CD14-positive monocyte (primary cell): ENCODE results near the gene TCP11. TPM values are rescaled to one million over a fixed set of nuclear protein-coding genes. Genes with fewer than 3 reads are reported as not detected.

Experiments
- DNase-seq, 3 donors: peaks; one replicate each; pipeline ENCODE4 v3.0.0-alpha.2; 2011 to 2022
- H2AFZ ChIP-seq: 2 replicates; pipeline ENCODE4 v1.6.0; 2012; ENCODE audit warnings: mild to moderate bottlenecking, low read depth, low read length, inconsistent platforms; ENCODE audit not compliant: insufficient read depth, poor library complexity, severe bottlenecking
- H3K27ac ChIP-seq, 2 donors: 1 replicate in 1 of 2; 2 replicates in 1 of 2; pipeline ENCODE4 v1.5.1; 2012 to 2013; ENCODE audit warnings: low read length in 2 of 2, control low read depth in 1 of 2, inconsistent platforms in 1 of 2, low read depth in 1 of 2, mild to moderate bottlenecking in 1 of 2
- H3K27me3 ChIP-seq, 2 donors: one replicate each; pipeline versions ENCODE4 v1.6.0 to v1.6.1; 2011 to 2013; ENCODE audit warnings: low read length in 2 of 2; ENCODE audit not compliant: control insufficient read depth in 2 of 2, insufficient read depth in 2 of 2
- H3K36me3 ChIP-seq, 2 donors: replicated peaks in 1 of 2; 1 replicate in 1 of 2; 2 replicates in 1 of 2; pipeline versions ENCODE4 v1.5.1 to v1.6.1; 2012 to 2013; ENCODE audit warnings: low read length in 2 of 2, control low read depth in 1 of 2, inconsistent platforms in 1 of 2, mild to moderate bottlenecking in 1 of 2; ENCODE audit not compliant: insufficient read depth in 2 of 2, control insufficient read depth in 1 of 2
- H3K4me1 ChIP-seq, 2 donors: 1 replicate in 1 of 2; 2 replicates in 1 of 2; pipeline versions ENCODE4 v1.5.1 to v1.6.1; 2012 to 2013; ENCODE audit warnings: low read length in 2 of 2, control low read depth in 1 of 2, inconsistent platforms in 1 of 2, mild to moderate bottlenecking in 1 of 2, moderate library complexity in 1 of 2; ENCODE audit not compliant: insufficient read depth in 2 of 2, control insufficient read depth in 1 of 2
- H3K4me2 ChIP-seq: replicated peaks from 2 replicates; pipeline ENCODE3; 2012; ENCODE audit warnings: low read length, moderate library complexity, mild to moderate bottlenecking; ENCODE audit not compliant: poor library complexity, severe bottlenecking; ENCODE audit errors: extremely low read depth
- H3K4me3 ChIP-seq, 3 experiments: fragments of 200-600 bp in 1 of 3; sonication (generic) in 1 of 3; replicated peaks in 1 of 3; 1 replicate in 2 of 3; 2 replicates in 1 of 3; pipeline ENCODE4 v1.5.1; 2011 to 2013; ENCODE audit warnings: low read length in 3 of 3, mild to moderate bottlenecking in 3 of 3, control low read depth in 2 of 3, low read depth in 2 of 3, inconsistent platforms in 1 of 3, moderate library complexity in 1 of 3
- H3K79me2 ChIP-seq: 2 replicates; pipeline ENCODE4 v1.6.0; 2012; ENCODE audit warnings: mild to moderate bottlenecking, control low read depth, inconsistent platforms, low read length, moderate library complexity; ENCODE audit not compliant: insufficient read depth
- H3K9ac ChIP-seq: 2 replicates; pipeline ENCODE4 v1.6.0; 2017; ENCODE audit warnings: low read length, mild to moderate bottlenecking; ENCODE audit not compliant: insufficient read depth, poor library complexity, severe bottlenecking
- H3K9me3 ChIP-seq, 2 donors: replicated peaks in 1 of 2; 1 replicate in 1 of 2; 2 replicates in 1 of 2; pipeline versions ENCODE4 v1.5.1 to v1.6.1; 2012 to 2013; ENCODE audit warnings: low read length in 2 of 2, control low read depth in 1 of 2; ENCODE audit not compliant: control insufficient read depth in 1 of 2, insufficient read depth in 1 of 2
- H4K20me1 ChIP-seq: 2 replicates; pipeline ENCODE4 v1.6.0; 2012; ENCODE audit warnings: mild to moderate bottlenecking, low read length, control low read depth, moderate library complexity; ENCODE audit not compliant: insufficient read depth
- H3K27ac Mint-ChIP-seq, 7 donors: one replicate each; pipeline ENCODE4 v1.8.0; 2020; ENCODE audit warnings: mild to moderate bottlenecking in 7 of 7, mixed read lengths in 7 of 7, moderate library complexity in 6 of 7, inconsistent platforms in 2 of 7
- H3K27me3 Mint-ChIP-seq, 3 donors: one replicate each; pipeline ENCODE4 v1.8.0; 2021 to 2022; ENCODE audit warnings: low read depth in 3 of 3, mild to moderate bottlenecking in 3 of 3, mixed read lengths in 3 of 3, moderate library complexity in 3 of 3, inconsistent platforms in 1 of 3
- H3K36me3 Mint-ChIP-seq, 2 donors: one replicate each; pipeline ENCODE4 v1.8.0; 2020; ENCODE audit warnings: mixed read lengths in 2 of 2, inconsistent platforms in 1 of 2, mild to moderate bottlenecking in 1 of 2
- H3K4me1 Mint-ChIP-seq: one replicate; pipeline ENCODE4 v1.8.0; 2020; ENCODE audit warnings: mild to moderate bottlenecking, mixed read lengths
- H3K4me3 Mint-ChIP-seq, 2 donors: one replicate each; pipeline ENCODE4 v1.8.0; 2020; ENCODE audit warnings: mild to moderate bottlenecking in 2 of 2, mixed read lengths in 2 of 2, moderate library complexity in 1 of 2
- H3K9me3 Mint-ChIP-seq, 7 donors: one replicate each; pipeline ENCODE4 v1.8.0; 2020 to 2022; ENCODE audit warnings: mixed read lengths in 7 of 7, mild to moderate bottlenecking in 6 of 7, moderate library complexity in 6 of 7, inconsistent platforms in 2 of 7
- WGBS: methylation state at CpG from one replicate; pipeline ENCODE4 v1.1.5; 2013; ENCODE audit warnings: missing lambda C conversion rate; ENCODE audit not compliant: insufficient coverage; 5-methylcytosine and 5-hydroxymethylcytosine counted together
- intact Hi-C, 2 donors: fragments of 100-400 bp; cut with micrococcal nuclease; formaldehyde crosslinking; loops; one replicate each; pipeline versions ENCODE4 v1.15.0 to v1.15.1; 2023
- polyA plus RNA-seq, 3 donors: library from polyadenylated mRNA; depleted of rRNA in 1 of 3; unstranded in 2 of 3; stranded (reverse) in 1 of 3; fragments of 300-500 nt in 2 of 3; fragments of >200 nt in 1 of 3; fragmentation: Illumina TruSeq in 2 of 3; gene quantifications; 1 replicate in 2 of 3; 2 replicates in 1 of 3; pipeline ENCODE4 v1.2.3, GENCODE V29; 2012 to 2021
- TF ChIP-seq, protein P1 (sequence below): fragments of 200-600 bp; IDR thresholded peaks from one replicate; pipeline ENCODE4 v1.8.0; 2022; ENCODE audit warnings: antibody characterized with exemption, mild to moderate bottlenecking

The TCP11 gene
- polyA plus RNA-seq, 3 donors, result not detected

GRCh38 chr6:35093118-35093445 is 48.1 kb downstream of the TCP11 start:
- no peak overlapping the region for H3K27ac ChIP-seq
- no peak overlapping the region for H3K9ac ChIP-seq
- Mint-ChIP-seq H3K4me3 (no peak overlapping the region), H3K4me1 (no peaks in the 10 kb centered on the region), H3K36me3 (peaks cover 32% of the 10 kb centered on the region in 2 donors), H3K9me3 (no peaks in the 10 kb centered on the region), H3K27ac (no peak overlapping the region), H3K27me3 (peaks cover 0 to 1% (median 0%) of the 10 kb centered on the region in 3 donors)
- intact Hi-C loops, result no loop called here
- H3K79me2 ChIP-seq, result no peaks in the 10 kb centered on the region
- H2AFZ ChIP-seq, result no peak overlapping the region
- peaks cover 30 to 39% of the 10 kb centered on the region in 2 donors for H3K36me3 ChIP-seq
- no peaks in the 10 kb centered on the region for H4K20me1 ChIP-seq
- H3K4me3 ChIP-seq, result no peak overlapping the region
- H3K4me2 ChIP-seq, result no peak overlapping the region
- TF ChIP-seq, protein P1, sequence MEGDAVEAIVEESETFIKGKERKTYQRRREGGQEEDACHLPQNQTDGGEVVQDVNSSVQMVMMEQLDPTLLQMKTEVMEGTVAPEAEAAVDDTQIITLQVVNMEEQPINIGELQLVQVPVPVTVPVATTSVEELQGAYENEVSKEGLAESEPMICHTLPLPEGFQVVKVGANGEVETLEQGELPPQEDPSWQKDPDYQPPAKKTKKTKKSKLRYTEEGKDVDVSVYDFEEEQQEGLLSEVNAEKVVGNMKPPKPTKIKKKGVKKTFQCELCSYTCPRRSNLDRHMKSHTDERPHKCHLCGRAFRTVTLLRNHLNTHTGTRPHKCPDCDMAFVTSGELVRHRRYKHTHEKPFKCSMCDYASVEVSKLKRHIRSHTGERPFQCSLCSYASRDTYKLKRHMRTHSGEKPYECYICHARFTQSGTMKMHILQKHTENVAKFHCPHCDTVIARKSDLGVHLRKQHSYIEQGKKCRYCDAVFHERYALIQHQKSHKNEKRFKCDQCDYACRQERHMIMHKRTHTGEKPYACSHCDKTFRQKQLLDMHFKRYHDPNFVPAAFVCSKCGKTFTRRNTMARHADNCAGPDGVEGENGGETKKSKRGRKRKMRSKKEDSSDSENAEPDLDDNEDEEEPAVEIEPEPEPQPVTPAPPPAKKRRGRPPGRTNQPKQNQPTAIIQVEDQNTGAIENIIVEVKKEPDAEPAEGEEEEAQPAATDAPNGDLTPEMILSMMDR, result no peak
- no peaks in the 10 kb centered on the region for H3K4me1 ChIP-seq
- no CpG with 5 or more reads among the region's 5 CpGs for WGBS
- DNase-seq, result no peak
- no peaks in the 10 kb centered on the region for H3K27me3 ChIP-seq
- no peaks in the 10 kb centered on the region for H3K9me3 ChIP-seq

DNA sequence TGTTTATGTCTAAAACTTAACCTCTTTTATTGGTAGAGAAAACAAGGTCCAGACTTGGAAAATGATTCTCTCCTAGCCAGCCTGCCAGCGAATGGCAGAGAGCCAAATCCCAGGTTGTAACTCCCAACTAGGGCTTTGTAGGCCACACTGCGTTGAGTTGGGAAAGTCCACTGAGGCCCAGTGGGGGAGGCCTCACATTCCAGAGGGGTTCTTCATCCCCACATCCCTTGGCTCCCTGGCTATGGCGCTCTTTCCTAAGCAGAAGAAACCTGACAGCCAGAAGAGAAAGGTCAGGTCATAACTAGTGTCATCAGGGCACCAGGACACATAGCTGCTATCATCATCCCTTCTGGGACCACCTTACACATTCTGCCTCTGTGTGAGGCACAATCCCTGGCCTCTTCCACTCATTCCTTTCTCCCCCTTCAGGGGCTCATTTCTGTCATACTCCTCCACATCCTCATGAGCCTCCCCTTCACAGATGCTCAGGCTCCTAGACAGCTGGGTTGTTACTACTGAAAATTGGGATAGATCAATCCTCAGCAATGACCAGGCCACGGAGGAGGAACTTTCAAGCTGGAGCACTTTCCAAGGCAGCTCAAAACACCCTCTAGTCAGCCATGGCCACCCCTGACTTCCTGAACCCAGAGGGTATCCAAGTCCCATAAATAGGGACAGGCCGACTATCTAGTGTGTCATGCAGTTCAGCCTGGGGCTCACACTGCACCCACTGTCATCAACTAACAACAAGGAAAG is 48.6 kb downstream of the TCP11 start:
- no peaks in the 10 kb centered on the region for H3K9me3 ChIP-seq
- Mint-ChIP-seq H3K4me1 (no peaks in the 10 kb centered on the region), H3K27ac (peak overlapping the region in 1 of 7 donors; percentile 20), H3K36me3 (peaks cover 37% of the 10 kb centered on the region in 2 donors), H3K9me3 (no peaks in the 10 kb centered on the region), H3K27me3 (peaks cover 0 to 1% (median 0%) of the 10 kb centered on the region in 3 donors), H3K4me3 (no peak overlapping the region)
- H3K4me2 ChIP-seq, result no peak overlapping the region
- H2AFZ ChIP-seq, result no peak overlapping the region
- H3K27ac ChIP-seq, result no peak overlapping the region
- no peak overlapping the region for H3K4me3 ChIP-seq
- DNase-seq, result no peak
- TF ChIP-seq, protein P1, result no peak
- no peaks in the 10 kb centered on the region for H3K79me2 ChIP-seq
- intact Hi-C loops, result no loop called here
- 73% methylated on average over 2 of the region's 5 CpGs for WGBS
- peaks cover 35 to 45% of the 10 kb centered on the region in 2 donors for H3K36me3 ChIP-seq
- no peaks in the 10 kb centered on the region for H3K4me1 ChIP-seq
- no peaks in the 10 kb centered on the region for H3K27me3 ChIP-seq
- no peak overlapping the region for H3K9ac ChIP-seq
- no peaks in the 10 kb centered on the region for H4K20me1 ChIP-seq
